ENCODE measurements around the gene ALKBH2. TPM values are rescaled to one million over a fixed set of nuclear protein-coding genes. Genes with fewer than 3 reads are reported as not detected.

Gene ALKBH2
- total and polyA plus RNA-seq, 2 of the 8 experiments (the other 6 are each of a cell fraction or from before 2014, with no cell fraction given), result 19.1 to 22.5 TPM

DNA sequence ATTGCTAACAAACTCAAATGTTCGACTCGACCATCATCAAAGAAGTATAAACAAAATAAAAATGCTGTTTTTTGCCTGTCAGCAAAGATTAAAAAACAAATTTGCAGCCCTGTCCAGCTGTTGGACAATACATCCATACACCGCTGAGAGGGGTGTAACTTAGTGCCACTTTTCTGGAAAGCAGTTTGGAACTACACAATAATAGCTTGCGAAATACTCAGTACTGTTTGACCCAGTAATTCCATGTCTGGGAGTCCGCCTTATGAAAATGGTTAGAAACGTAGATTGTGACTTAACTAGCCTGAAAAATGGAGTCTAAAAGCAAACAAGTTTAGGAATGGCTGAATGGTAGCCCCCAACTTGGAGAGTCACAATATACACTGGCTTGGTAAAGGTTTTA, 34.5 kb downstream of the ALKBH2 start:
- no peak overlapping the region for H2AK5ac ChIP-seq (ENCODE audit: low read depth, low read length)
- no peak overlapping the region for H3K4me3 ChIP-seq (ENCODE audit: extremely low read depth in 1 of 4, insufficient read depth in 2 of 4, low read depth in 3 of 4, low read length in 4 of 4)
- no peak overlapping the region for H3K23ac ChIP-seq (ENCODE audit: insufficient read length)
- no peaks in the 10 kb centered on the region for H4K20me1 ChIP-seq (replicated peaks in 1 of 2; ENCODE audit: control insufficient read depth in 1 of 2, insufficient read depth in 2 of 2, low read length in 2 of 2)
- ChIA-PET POLR2A (ENCODE audit: partially characterized antibody) (no interaction called here), CTCF (ENCODE audit: partially characterized antibody) (interaction anchor here (1.6 to 2.4 kb wide), 2 partner anchors 10 to 89 kb away, joined by 3 to 10 read pairs; no protein-coding TSS in a partner anchor)
- H3K9ac ChIP-seq (replicated peaks in 1 of 4; ENCODE audit: extremely low read depth in 1 of 4, low read depth in 3 of 4, low read length in 3 of 4), result no peak overlapping the region
- no peak overlapping the region for H3K18ac ChIP-seq (ENCODE audit: extremely low read depth, low read length)
- H2BK15ac ChIP-seq (ENCODE audit: low read length), result no peak overlapping the region
- no peak overlapping the region for H2BK20ac ChIP-seq (ENCODE audit: low read length)
- no peak overlapping the region for H4K5ac ChIP-seq (ENCODE audit: insufficient read length, low read depth, low read length)
- no peak for FAIRE-seq
- no peak overlapping the region for H2BK5ac ChIP-seq (ENCODE audit: low read depth, low read length)
- H3K23me2 ChIP-seq (ENCODE audit: low read depth, low read length), result no peaks in the 10 kb centered on the region
- no peak overlapping the region for H4K8ac ChIP-seq (ENCODE audit: extremely low read depth, insufficient read depth, low read length)
- H2BK12ac ChIP-seq (ENCODE audit: low read depth, low read length), result no peak overlapping the region
- H2AFZ ChIP-seq (ENCODE audit: low read length), result no peak overlapping the region
- H3K14ac ChIP-seq (ENCODE audit: insufficient read length), result no peak overlapping the region
- H3K56ac ChIP-seq (replicated peaks; ENCODE audit: insufficient read length, low read depth, low read length), result no peak overlapping the region
- no peaks in the 10 kb centered on the region for H3K9me3 ChIP-seq (ENCODE audit: insufficient read depth in 2 of 2, low read depth in 1 of 2, low read length in 1 of 2)
- no peaks in the 10 kb centered on the region for H3K27me3 ChIP-seq (replicated peaks in 1 of 4; ENCODE audit: control insufficient read depth in 3 of 4, extremely low read depth in 1 of 4, insufficient read depth in 3 of 4, low read length in 3 of 4)
- no peak for DNase-seq (ENCODE audit: low read depth in 1 of 2, low spot score in 2 of 2)
- no peak overlapping the region for H3K4me2 ChIP-seq (ENCODE audit: insufficient read depth in 1 of 2, low read depth in 2 of 2, low read length in 2 of 2)
- H3K79me1 ChIP-seq (ENCODE audit: low read depth, low read length), result no peaks in the 10 kb centered on the region
- no peak overlapping the region for H3K27ac ChIP-seq (ENCODE audit: low read depth, low read length)
- no peaks in the 10 kb centered on the region for H3K4me1 ChIP-seq (replicated peaks in 1 of 4; ENCODE audit: control insufficient read depth in 3 of 4, insufficient read depth in 4 of 4, low read length in 3 of 4)
- no peaks in the 10 kb centered on the region for H3K79me2 ChIP-seq (ENCODE audit: control insufficient read depth in 1 of 2, insufficient read depth in 2 of 2, low read length in 2 of 2)
- H4K91ac ChIP-seq (replicated peaks; ENCODE audit: insufficient read length, low read length), result no peak overlapping the region
- H3K36me3 ChIP-seq (ENCODE audit: control insufficient read depth in 2 of 4, insufficient read depth in 4 of 4, low read length in 3 of 4), result no peaks in the 10 kb centered on the region
- WGBS, 2 experiments (ENCODE audit: extremely low coverage in 1 of 2, insufficient coverage in 1 of 2, insufficient read length in 1 of 2, insufficient replicate concordance in 2 of 2, low coverage in 1 of 2, low lambda C conversion rate in 2 of 2, missing lambda C conversion rate in 1 of 2), result 89% methylated on average over 6 of the region's 6 CpGs; no CpG with 5 or more reads in 1 of the 2 experiments
- H3K4ac ChIP-seq (replicated peaks; ENCODE audit: insufficient read length, low read depth, low read length), result no peak overlapping the region
- no peak overlapping the region for H2BK120ac ChIP-seq (replicated peaks; ENCODE audit: low read depth, low read length)

Data from H1 (cell line).